T-helper 9 cell (primary cell): ENCODE data around the gene NDEL1.

Experiments
- DNase-seq: peaks from one replicate; pipeline ENCODE4 v3.0.0-alpha.2; 2020

Gene NDEL1

DNA sequence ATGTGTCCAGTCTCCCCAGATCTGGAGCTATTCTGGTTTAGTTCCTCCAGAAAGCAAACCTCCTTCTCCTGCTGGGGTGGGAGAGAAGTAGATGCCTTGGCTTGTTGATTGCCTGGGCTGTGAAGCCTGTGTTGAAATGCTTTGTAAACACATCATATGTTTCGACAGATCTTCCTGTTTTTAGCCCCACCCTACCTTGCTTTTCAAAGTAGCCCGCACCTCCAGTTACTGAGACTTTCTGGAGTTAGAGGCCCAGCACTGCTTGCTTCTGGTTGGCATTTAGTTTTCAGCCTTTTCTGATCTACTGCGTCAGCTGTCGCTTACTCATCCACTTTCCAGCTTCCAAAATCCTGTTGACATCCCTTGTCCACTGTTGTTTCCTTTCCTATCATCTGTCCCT lies 17.9 kb upstream of the NDEL1 start:
- DNase-seq: no peak

DNA sequence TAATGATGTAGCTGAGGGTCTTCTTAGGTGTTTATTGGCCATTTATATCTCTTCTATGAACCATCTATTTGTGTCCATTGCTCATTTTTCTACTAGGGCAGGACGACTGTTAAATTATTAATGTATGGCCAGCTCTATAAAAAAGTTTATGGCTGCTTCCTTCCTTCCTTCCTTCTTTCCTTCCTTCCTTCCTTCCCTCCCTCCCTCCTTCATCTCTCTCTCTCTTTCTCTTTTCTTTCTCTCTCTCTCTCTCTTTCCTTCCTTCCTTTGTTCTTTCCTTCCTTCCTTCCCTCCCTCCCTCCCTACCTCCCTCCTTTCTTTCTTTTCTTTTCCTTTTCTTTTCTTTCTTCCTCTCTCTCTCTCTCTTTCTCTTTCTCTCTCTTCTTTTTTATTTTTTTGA lies 17.2 kb upstream of the NDEL1 start:
- DNase-seq: no peak

DNA sequence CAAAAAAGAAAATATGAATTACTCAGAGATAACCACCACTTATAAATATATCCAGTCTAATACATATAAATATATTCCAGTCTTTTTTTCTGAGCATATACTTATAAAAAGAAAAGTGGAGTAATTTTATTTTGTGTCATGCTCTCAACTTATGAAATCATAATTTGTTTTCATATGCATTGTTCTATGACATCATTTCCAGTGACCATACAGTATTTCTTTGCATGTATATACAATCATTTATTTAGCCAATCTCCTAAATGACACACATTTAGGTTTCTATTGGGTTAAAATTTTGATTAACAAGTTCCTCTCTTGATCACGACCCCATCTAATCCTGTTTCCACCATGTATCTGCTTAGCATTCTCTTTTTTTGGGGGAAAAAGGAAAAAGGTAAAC lies 16.4 kb upstream of the NDEL1 start:
- no peak for DNase-seq

DNA sequence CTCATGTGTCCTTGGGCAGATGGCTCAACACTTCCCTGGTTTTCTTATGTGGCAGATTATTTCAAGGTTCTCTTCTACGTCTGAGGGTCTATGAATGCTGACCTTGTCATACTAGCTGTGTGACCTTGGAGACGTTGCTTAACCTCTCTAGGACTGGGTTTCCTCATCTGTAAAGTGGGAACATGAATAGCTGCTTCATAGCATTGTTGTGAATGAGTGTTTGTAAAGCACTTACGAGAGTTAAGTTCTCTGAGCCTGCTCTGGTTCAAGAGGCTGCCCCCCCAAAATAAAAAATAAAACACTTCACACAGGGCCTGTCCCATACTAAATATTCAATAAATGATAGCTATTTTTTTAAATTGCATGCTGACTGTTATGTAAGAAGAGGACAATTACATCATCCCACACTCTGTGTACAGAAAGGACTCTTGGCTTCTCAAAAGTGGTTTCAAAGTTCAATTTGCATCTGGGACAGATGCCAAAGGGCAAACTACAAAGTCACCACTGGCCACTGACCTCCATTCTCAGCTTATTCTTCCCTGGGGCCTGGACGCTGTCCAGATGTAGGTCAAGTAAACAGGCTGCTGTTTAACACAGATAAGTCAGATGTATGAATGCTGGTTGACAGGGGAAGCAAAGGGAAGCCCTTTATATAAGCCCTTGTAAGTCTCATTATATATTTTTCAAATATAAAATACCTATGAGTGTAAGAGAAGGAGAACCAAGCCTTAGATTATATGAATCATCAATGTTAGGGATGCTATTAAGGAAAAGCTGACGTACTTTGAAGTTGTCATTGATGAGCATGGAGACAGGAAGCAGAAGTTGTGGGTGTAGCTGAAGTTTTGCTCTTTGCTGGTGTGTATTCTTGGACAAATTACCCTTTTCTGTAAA lies 15.4 kb upstream of the NDEL1 start:
- DNase-seq: no peak

DNA sequence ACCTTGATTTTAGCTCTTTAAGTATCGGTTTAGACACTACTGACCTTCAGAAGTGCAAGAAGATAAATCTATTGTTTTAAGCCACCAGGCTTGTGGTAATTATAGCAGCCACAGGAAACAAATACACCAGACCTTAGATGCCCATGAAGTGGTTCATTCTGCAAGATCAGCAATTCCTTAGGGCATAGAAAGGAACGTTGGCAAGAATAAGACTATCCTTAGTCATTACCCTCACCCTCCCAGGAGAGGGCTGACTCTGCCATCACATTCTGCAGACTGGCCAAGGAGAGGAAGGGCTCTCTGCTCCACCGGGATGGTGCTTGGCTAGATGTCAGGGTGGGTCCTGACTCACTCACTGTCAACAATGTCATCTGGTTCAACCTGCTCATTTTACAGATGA lies 14.1 kb upstream of the NDEL1 start:
- no peak for DNase-seq

DNA sequence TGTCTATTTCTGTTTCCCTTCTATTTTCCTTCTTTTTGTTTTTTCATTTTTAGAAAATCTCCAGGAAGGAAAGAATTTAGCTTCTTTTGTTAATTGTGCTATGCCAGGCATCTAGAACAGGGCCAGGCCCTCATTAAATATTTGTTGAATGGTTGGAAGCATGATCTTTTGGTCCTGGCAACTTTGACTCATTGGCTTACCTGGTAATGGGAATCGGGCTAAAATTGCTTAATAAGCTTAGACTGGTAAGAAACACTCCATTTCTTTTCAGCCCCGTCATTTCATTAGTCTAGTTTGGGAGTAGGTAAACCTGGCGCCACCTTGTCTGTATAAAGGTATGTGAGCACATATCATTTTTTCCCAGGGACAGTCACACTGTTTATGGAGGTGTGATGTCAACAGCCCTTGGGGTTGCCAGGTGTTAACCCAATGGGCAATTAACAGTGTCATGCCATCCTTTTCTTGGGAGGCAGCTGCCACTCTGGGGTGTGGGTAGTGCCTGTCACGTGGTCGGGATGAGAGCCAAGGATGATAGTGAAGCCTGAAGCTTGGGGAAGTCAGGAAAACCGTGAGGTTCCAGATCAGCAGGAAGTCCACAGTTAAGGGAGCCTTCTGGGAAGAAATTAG lies 9.5 kb upstream of the NDEL1 start:
- no peak for DNase-seq

DNA sequence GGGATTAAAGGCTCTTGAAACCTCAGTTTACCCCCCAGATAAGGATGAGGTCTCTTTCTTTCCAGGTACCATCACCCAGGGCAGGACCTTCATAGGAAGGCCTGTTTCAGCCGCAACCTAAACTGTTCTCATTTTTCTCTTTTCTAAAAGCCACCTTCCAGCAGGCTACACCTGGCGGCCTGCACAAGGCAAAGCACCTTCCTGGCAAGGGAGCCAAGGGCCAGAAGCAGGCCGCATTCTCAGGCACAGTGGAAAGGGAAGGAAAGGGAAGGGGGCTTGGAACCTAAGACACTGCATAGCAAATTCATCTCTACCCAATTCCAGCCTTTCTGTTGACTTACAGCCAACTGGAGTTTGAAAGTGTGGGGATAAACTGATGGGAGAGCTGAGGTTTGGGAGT lies 8.9 kb upstream of the NDEL1 start:
- DNase-seq: no peak

DNA sequence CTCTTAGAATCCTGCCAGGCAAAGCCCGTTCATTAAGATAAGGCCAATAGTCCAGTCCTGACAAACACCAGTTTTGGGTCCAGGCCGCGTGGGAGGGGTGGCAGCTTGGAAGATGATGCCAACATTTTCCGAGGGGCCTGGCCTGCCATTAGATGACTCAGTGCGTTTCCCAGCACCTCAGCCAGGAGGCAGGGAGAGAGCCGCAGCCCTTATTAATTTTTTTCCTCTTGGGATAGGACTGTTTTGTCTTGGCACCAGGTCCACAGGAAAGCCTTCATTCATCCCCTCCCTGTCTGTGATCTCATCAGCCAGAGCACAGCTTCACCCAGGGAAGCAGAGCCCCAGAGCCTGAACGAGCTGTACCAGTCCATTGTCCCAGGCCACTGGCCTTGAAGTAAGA lies 4.7 kb upstream of the NDEL1 start:
- no peak for DNase-seq

DNA sequence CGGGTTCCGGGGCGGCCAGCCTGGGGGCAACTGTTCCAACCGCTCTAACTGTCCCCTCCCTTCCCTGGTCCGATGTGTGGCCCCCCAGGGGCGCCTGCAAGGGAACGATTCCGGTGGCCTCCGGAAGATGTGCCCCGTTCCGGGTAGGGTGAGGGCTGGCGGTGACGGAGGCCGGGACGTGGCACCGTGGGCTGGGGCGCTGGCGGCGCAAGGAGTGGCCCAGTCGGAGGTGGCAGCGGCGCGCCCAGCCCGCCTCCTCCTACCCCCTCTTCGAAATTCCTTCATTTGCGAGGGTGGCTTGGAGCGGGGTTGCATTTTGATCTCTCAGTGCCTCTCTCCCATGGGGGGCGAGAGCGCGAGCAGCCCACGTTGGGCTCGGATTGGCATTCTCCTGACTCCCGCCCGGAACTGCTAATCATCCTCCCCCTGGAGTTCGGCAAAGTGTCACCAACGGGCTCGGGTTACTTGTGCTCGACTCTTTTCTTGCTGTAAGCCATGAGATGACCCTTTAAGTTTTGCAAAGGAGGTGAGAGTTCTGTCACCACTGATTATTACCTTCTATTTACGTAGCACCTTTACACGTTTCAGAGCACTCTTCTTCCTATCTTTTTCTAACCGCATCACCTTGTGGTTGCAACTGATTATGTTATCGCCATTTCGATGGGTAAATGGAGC lies 622 bp downstream of the NDEL1 start:
- DNase-seq: peak; percentile 48

DNA sequence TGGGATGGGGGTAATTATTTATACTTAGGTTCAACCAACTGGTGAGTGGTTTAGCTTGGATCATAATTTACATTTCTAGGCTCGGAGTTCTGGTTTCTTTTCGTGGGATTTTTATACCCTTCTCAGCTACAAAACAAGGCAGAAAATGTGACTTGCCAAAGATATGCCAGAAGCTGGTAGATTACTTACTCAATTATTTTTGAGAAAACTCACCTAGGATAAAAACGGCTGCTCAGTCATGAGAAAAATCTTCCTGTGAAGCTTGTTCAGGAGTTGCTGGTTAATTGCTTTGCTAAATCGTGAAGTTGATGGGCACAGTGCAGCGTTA lies 1.1 kb downstream of the NDEL1 start:
- DNase-seq: no peak

DNA sequence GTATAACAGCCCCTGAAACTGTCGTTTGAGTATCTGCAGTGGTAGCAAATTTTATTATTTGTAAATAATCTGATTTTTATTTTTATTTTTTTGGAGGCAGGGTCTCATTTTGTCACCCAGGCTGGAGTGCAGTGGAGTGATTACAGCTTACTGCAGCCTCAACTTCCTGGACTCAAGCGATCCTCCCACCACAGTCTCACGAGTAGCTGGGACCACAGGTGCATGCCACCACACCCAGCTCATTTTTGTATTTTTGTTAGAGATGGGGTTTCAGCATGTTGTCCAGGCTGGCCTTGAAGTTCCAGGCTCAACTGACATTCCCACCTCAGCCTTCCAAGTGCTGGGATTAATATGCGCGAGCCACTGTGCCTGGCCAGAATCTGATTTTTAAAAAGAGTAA lies 2.8 kb downstream of the NDEL1 start:
- no peak for DNase-seq

DNA sequence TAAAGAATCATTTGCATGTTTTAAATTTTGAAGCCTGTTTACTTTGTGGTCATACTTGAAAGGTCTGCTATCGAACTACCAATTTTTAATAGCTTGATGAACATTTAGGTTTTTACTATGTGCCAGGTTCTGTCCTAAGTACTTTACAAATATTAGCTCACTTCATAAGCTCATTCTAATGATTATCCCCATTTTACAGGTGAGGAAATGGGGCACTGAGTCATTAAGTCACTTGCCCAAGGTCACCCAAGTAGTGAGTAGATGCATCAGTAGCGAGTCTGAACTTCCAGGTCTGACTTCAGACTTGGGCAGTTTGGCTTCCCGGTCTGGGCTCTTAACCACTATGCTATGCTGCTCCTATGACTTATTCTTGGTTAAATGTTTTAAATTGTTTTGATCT lies 4.0 kb downstream of the NDEL1 start:
- DNase-seq: no peak

DNA sequence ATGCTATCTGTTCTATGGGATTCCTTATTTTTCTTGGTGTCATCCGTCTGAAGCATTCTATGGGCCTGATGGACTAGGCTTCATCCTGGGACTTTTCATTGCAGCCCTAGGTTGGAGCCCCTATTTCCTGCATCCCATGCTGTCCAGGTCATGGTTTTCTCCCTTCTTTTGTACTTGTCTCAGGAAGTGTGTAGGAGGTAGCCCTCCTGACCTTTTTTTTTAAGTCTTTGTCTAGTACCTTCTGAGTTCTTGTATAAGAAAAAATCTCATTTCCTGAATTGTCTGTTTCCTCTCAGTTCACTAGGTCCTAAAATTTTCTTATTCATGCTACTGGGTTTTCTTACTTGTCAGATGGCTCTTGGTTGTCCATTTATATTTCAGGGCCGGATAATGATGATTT lies 6.0 kb downstream of the NDEL1 start:
- no peak for DNase-seq

DNA sequence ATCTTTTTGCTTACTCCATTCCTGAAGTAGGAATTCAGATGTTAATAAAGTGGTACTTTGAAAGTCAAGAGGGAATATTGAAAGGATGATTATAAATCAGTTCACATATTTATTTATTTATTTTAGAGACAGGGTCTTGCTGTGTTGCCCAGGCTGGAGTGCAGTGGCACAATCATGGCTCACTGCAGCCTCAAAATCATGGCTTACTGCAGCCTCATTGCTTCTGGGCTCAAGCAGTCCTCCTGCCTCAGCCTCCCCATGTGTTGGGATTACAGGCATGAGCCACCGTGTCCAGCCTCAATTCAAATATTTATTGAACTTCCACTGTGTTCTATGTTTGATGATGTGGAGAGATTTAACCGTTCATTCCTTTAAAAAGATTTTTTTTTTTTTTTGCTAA lies 6.6 kb downstream of the NDEL1 start:
- no peak for DNase-seq

DNA sequence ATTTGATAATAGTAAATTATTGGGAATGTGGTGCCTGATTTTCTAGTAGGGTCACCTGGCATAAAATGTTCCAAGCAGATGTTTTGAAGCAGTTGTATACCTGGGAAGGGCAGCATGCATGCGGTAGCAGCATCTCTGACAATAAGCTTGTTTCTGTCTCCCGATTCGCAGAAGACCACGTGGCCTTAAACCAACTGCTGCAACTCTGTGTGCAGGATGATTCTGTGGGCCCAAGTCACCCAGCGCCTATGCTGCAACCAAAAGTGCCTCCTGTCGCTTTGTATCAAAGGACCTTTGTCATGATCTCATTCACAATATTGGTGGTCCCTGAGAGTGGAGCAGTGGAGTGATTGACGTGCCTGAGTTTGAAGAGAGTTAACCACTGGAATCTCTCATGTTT lies 8.1 kb downstream of the NDEL1 start:
- DNase-seq: no peak

DNA sequence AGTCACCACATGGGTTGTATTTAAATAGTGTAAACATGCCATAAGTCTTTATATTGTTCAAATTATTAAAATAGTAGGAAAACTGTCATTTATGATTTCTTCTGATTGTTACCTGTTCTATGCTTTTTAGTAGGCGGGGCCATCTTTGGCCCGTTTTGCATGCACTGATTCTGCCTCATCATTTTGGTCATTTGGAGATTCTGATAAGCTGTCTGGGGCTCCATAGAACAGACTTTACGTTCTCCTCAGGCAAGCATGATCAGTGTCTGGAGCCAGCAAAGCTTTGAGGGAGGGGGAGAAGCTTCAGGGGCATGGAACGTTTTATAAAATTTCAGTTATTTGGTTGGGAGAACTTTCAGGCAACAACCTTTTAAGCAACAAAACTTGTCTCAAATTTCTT lies 8.8 kb downstream of the NDEL1 start:
- no peak for DNase-seq

DNA sequence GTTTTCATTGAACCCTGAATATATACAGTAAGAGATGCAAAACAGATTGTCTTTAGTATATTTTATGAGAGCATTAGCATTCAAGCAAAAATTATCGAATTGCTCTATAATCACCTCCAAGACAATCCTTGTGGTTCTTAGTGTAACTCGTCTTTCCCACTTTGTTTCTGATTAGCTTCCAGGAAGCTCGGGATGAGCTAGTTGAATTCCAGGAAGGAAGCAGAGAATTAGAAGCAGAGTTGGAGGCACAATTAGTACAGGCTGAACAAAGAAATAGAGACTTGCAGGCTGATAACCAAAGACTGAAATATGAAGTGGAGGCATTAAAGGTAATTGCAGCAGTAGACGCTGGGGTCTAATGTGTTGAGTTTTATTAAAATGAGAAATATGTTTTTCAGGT lies 9.9 kb downstream of the NDEL1 start:
- no peak for DNase-seq

DNA sequence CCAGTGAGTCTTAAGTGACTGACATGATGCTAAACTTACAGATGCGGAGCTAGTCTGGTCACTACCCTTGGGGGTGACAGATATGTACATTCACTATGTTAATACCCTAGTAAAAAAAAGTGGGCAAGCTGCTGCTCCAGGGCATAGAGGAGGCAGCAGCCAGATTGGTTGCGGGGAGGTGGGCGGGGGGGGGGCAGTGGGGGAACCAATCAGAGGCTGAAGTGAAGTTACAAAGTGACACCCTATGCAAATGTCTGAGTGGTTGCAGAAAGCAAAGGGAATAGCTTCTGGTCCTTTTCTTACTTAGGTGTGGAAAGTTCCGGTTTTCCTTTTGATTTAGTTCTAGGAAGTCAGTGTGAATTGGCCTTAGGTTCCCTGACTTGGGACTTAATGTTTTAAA lies 12.1 kb downstream of the NDEL1 start:
- DNase-seq: no peak

DNA sequence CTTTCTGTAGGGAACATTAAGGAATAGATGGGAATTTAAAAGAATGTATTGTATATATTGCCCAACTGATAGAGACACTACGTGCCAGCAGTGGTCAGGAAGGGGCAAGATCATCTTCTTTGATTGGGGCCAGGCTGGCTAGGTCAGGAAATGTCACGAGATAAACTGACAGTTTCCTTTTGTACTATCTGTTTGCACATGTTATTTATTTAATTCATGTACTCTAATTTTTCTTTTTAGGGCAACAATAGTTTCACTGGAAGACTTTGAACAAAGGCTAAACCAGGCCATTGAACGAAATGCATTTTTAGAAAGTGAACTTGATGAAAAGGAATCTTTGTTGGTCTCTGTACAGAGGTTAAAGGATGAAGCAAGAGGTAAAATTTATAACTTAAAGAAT lies 12.6 kb downstream of the NDEL1 start:
- no peak for DNase-seq

DNA sequence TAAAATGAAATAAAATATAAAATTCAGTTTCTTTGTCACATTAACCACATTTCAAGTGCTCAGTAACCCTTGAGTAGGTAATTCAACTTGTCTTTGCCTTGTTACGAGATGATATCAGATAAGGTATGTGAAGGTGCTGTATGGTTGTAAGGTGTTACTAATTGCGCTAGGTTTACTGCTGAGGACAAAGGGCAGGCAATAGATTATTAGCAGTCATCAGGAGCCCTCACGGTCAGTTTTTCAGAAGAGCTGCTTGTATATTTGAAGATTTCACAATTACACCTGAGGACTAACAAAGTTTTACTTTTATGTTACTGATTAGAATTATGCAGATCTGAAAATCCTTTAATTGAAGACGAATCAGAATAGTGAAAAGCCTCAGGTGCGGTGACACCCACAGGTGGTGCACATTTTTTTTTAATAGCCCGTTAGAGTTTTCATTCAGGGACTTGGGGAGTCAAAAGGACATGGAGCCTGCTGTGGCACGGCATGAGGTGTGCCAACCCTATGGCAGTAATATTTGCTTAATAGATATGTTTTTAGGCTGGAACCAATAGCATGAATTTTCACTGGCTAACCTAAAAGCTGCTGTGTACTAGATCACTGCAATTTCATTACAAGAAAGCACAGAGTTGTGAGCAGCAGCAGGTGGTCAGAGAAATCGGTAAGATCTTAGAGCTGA lies 16.4 kb downstream of the NDEL1 start:
- DNase-seq: no peak

DNA sequence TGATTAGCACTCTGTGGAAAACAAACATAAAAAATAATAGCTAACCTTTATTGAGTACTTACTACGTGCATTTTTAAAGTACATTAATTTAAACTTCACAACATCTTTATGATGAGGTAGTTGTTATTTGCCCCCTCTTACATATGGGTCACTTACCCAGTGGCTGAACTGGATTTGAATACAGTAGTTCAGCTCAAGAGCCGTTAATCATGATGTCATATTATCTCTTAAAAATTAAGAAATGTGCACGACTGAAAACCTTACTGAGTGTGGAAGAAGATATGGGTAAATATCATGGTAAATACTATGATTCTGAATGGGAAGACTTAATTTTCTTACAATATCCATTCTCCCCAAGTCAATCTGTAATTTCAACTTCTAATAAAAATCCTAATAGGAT lies 17.6 kb downstream of the NDEL1 start:
- DNase-seq: no peak

DNA sequence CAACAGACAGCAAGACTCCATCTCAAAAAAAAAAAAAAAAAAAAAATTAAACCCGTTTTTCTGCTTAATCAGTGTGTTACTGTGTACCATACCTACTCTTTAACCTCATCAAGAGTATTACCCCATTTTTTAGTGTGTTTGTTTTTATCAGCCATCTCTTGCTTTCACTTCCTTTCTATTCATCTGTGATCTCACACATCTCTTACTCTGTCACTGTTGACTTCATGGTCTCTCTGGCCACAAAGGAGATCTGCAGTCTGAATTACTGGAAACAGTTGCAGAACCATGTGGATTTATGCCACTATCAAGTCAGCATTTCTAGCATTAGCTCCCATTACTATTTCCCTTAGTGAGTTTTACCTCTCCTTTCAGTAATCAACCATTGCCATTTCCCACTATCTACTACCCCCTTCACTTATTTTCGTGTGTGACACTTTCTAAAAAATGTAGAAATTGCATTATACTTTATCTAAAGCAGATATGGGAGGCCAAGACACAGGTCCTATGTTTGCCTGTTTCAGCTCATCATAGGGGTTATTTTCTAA lies 20.1 kb downstream of the NDEL1 start:
- no peak for DNase-seq

DNA sequence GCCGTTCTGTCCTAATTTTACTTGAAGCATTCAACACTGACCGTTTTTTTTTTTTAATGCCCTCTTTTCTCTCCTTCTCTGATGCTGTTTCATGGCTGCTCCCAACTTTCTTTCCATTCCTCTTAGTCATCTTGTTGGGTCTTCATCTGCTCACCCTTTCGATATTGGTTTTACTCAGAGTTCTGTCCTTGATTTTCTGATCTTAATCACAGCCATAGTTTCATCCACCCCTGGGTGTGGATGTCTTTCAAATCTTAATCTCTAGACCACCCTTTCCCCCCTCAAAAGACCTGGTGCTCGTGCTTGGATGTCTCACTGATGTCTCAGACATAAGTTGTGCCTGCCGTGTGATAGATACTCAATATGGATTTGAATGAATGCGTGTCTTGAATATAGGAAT lies 22.4 kb downstream of the NDEL1 start:
- DNase-seq: no peak
